Neuron (in vitro differentiated cells): ENCODE results near the gene YPEL3.
A peak's percentile ranks its signal among the peaks of the same experiment; 100 is the strongest.

Experiments
- H2AFZ ChIP-seq: one replicate; pipeline ENCODE4 v1.6.1; 2013; ENCODE audit warnings: low read depth, mild to moderate bottlenecking, inconsistent platforms, low read length, moderate library complexity
- H3K27me3 ChIP-seq: one replicate; pipeline ENCODE4 v1.6.1; 2013; ENCODE audit warnings: low read length; ENCODE audit not compliant: insufficient read depth
- H3K36me3 ChIP-seq: one replicate; pipeline ENCODE4 v1.6.1; 2013; ENCODE audit warnings: low read length; ENCODE audit not compliant: insufficient read depth
- H3K4me1 ChIP-seq: one replicate; pipeline ENCODE4 v1.6.1; 2013; ENCODE audit warnings: low read length; ENCODE audit not compliant: insufficient read depth
- H3K4me3 ChIP-seq: 2 replicates; pipeline ENCODE4 v1.5.1; 2013; ENCODE audit warnings: mild to moderate bottlenecking, low read length, moderate library complexity
- H3K9me3 ChIP-seq: one replicate; pipeline ENCODE4 v1.6.1; 2013; ENCODE audit warnings: low read length

YPEL3 gene

DNA sequence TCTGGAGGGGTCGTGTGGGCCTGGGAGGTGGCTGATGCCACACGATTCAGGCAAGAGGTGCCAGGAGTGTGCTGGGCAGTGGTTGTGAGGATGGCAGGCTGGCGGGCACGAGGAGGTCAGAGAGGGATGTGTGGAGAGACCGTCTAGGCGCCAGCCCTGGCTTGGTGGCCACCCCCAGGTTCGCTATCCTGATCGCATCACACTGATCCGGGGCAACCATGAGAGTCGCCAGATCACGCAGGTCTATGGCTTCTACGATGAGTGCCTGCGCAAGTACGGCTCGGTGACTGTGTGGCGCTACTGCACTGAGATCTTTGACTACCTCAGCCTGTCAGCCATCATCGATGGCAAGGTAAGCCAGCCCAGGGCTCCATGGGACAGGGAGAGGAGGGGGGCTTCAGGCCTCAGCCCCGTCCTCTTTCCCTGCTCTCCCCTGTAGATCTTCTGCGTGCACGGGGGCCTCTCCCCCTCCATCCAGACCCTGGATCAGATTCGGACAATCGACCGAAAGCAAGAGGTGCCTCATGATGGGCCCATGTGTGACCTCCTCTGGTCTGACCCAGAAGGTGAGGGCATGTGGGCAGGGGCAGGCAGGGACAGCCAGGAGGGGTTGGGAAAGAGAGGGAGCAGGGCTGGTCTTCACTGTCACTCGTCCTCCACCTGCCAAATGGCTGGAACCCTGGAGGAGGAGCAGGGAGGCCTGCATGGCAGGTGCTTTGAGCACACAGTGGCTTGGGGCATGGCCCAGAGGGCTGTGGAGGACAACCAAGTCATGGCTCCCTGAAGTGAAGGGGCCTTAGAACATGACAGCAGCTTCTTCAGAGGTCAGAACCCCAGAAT is 12.6 kb downstream of the YPEL3 start:
- Histone ChIP-seq H3K36me3 (peaks cover 66% of the 10 kb centered on the region), H3K9me3 (no peaks in the 10 kb centered on the region), H2AFZ (no peak overlapping the region), H3K4me3 (no peak overlapping the region), H3K27me3 (no peaks in the 10 kb centered on the region), H3K4me1 (no peaks in the 10 kb centered on the region)

DNA sequence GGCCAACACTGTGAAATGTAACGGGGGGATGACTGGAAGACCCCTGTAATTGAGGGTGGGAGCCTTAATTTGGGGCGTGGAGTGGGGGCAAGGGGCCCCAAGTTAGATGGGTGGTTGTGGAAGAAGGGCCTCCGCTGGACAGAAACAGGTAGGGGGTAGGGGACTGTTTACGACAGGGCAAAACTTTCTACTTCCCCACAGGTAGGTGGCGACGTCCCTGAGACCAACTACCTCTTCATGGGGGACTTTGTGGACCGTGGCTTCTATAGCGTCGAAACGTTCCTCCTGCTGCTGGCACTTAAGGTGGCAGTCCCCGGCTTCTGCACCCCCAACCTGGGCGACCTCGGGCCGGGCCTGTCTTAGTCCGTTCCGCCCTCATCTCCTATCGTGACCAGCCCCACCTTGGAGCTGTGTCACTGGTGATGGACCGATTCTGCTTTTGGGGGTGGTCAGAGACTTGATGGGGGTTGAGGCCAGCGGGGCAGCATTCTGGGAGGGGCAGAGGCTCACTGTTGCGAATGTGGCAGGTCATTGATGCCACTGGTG is 13.4 kb downstream of the YPEL3 start:
- Histone ChIP-seq H3K4me1 (peaks cover 1% of the 10 kb centered on the region), H3K36me3 (peaks cover 74% of the 10 kb centered on the region), H2AFZ (no peak overlapping the region), H3K9me3 (no peaks in the 10 kb centered on the region), H3K4me3 (no peak overlapping the region), H3K27me3 (no peaks in the 10 kb centered on the region)

DNA sequence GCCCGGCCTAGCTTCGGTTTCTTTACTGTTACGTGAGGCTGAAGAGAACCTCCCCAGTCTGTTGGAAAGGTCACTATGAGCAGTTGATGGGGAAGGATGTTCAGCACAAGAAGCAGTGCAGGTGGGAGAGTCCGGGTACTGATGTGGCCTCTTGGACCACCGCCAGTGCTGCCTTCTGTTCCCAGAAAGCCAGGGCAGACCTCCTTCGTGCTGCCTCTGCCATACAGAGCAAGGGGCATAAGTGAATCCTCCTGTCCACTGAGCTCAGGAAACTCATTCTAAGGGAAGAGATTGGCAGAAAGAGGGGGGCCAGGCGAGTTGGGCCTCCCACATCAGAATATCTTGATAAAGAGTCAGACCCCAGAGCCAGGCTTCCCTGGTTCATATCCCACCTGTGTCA is 16.5 kb downstream of the YPEL3 start:
- peaks cover 62% of the 10 kb centered on the region for H3K36me3 ChIP-seq
- H2AFZ ChIP-seq: no peak overlapping the region
- H3K9me3 ChIP-seq: no peaks in the 10 kb centered on the region
- peaks cover 17% of the 10 kb centered on the region for H3K4me1 ChIP-seq
- no peaks in the 10 kb centered on the region for H3K27me3 ChIP-seq
- no peak overlapping the region for H3K4me3 ChIP-seq

DNA sequence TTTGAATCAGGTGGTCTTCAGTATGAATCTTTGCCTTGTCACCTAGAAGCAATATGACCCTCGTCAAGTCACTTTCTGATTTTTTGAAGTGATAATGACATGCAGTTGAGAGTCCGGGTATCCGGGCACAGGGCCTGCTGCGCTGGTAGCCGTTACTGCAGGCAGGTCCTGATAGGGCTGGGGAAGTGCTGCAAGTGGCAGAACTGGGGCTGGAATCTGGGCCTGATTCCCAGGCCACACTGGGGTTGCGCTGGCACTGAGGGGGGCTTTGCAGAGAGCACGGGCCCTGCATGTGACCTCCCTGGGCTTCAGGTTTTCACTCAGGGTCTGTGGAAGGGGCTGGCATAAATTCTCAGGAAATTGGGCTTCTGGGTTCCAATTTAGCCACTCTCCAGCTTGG is 17.3 kb downstream of the YPEL3 start:
- peaks cover 55% of the 10 kb centered on the region for H3K36me3 ChIP-seq
- no peak overlapping the region for H2AFZ ChIP-seq

DNA sequence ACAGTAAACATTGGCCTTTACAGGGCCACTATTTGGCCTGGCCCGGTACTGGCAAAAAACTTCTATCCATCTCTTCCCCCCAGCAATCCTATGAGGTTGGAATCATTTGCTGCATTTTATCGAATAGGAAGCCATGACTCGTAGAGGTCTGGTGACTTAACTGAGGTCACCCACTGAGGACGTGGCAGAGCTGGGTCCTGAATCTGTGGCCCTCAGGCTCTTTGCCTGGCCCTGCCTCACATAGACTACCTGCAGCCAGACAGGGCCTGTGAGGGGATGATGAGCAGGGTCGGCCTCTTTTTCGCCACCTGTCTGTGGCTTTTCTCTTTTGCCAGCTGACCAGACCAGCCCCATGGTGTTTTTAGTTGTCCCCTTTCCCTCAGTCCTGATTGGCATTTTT is 18.4 kb downstream of the YPEL3 start:
- Histone ChIP-seq H3K4me3 (peak overlapping the region; percentile 84), H3K36me3 (peaks cover 44% of the 10 kb centered on the region)

More for the DNA sequence above, 17.3 kb downstream of the YPEL3 start:
- H3K4me1 ChIP-seq: peaks cover 17% of the 10 kb centered on the region
- H3K4me3 ChIP-seq: no peak overlapping the region
- no peaks in the 10 kb centered on the region for H3K9me3 ChIP-seq
- H3K27me3 ChIP-seq: no peaks in the 10 kb centered on the region

DNA sequence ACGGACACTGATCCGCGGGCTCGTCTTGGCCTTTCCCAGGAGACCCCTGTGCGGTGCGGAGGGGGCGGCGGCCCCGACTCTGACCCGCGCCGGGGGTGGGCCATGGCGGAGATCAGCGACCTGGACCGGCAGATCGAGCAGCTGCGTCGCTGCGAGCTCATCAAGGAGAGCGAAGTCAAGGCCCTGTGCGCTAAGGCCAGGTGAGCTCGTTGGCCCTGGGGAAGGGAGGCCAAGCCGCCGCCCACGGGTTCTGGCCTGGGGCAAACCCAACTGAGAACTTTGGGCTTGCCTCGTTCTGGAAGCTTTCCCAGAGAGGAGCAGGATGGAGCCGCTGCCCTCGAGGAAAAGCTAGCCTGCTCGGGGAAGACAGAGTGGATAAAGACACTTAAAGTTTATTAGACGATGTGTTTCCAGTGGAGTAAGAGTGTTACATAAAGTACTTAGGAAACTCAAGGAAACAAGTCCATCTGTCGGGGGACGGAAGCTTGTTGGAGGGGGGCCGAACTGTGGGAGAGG is 19.7 kb downstream of the YPEL3 start:
- Histone ChIP-seq H2AFZ (peak overlapping the region; percentile 71), H3K4me1 (peaks cover 17% of the 10 kb centered on the region), H3K27me3 (no peaks in the 10 kb centered on the region), H3K4me3 (peak overlapping the region; percentile 84), H3K36me3 (peaks cover 44% of the 10 kb centered on the region), H3K9me3 (no peaks in the 10 kb centered on the region)

More for the DNA sequence above, 18.4 kb downstream of the YPEL3 start:
- Histone ChIP-seq H2AFZ (no peak overlapping the region), H3K27me3 (no peaks in the 10 kb centered on the region), H3K9me3 (no peaks in the 10 kb centered on the region), H3K4me1 (peaks cover 17% of the 10 kb centered on the region)

DNA sequence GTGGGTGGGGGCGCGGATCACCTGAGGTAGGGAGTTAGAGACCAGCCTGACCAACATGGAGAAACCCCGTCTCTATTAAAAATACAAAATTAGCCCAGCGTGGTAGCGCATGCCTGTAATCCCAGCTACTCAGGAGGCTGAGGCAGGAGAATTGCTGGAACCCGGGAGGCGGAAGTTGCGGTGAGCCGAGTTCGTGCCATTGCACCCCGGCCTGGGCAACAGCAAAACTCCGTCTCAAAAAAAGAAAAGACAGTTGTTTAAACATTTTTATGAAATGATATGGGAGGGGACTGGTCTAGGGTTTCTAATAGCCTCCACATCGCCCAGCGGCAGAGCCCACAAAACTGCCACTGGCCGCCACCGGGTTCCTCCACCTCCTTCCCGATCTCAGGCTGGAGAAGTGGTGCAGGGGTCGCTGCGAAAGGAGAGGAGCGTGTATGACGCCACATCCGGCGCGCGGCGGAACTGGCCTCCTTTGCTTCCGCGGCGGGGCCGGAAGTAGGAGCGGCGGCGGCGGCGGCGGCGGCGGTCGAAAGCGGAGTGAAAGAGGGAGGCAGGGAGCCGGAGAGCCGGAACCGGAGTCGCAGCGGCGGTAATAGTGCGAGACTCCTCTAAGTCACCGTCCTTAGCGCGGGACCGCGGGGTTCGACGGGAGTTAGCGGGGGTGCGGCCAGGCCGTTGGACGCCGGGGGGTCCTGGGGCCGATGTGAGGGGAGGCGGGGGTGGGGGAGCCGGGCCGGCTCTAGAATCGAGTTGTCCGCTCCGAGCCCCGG is 20.3 kb downstream of the YPEL3 start, which contains the start of gene PPP4C:
Gene PPP4C, plus strand, starts transcription at position 492 of the 773 bp plus-strand sequence. CDS start 384 bp downstream, outside the sequence.
- H3K4me1 ChIP-seq: peaks cover 17% of the 10 kb centered on the region
- H2AFZ ChIP-seq: peak within 1 kb of the TSS; percentile 71
- peaks cover 38% of the 10 kb centered on the region for H3K36me3 ChIP-seq

DNA sequence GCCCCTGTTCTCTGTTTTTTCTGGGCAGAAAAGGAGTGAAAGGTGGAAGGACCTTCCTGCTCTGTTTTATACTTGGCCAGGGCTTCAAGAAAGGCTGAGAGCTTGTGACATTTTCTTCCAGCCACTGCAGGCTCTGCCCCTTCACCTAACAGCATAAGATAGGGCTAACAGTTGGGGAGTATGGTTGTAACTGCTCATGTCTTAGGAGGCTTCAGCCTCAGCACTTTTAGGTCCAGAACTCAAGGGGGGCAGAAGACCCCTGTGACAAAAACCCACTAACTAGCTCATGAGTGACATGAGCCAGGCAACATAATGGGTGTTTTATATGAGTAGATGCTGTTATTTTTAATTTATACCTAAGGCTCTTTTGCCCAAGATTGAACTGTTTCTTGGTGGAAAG is 25.5 kb downstream of the YPEL3 start:
- H2AFZ ChIP-seq: no peak overlapping the region
- H3K4me3 ChIP-seq: no peak overlapping the region
- H3K27me3 ChIP-seq: no peaks in the 10 kb centered on the region
- H3K9me3 ChIP-seq: no peaks in the 10 kb centered on the region
- H3K4me1 ChIP-seq: peaks cover 13% of the 10 kb centered on the region
- peaks cover 45% of the 10 kb centered on the region for H3K36me3 ChIP-seq

More for the DNA sequence above, 20.3 kb downstream of the YPEL3 start, which contains the start of gene PPP4C:
- no peaks in the 10 kb centered on the region for H3K27me3 ChIP-seq
- no peaks in the 10 kb centered on the region for H3K9me3 ChIP-seq
- peak within 1 kb of the TSS; percentile 84 for H3K4me3 ChIP-seq

DNA sequence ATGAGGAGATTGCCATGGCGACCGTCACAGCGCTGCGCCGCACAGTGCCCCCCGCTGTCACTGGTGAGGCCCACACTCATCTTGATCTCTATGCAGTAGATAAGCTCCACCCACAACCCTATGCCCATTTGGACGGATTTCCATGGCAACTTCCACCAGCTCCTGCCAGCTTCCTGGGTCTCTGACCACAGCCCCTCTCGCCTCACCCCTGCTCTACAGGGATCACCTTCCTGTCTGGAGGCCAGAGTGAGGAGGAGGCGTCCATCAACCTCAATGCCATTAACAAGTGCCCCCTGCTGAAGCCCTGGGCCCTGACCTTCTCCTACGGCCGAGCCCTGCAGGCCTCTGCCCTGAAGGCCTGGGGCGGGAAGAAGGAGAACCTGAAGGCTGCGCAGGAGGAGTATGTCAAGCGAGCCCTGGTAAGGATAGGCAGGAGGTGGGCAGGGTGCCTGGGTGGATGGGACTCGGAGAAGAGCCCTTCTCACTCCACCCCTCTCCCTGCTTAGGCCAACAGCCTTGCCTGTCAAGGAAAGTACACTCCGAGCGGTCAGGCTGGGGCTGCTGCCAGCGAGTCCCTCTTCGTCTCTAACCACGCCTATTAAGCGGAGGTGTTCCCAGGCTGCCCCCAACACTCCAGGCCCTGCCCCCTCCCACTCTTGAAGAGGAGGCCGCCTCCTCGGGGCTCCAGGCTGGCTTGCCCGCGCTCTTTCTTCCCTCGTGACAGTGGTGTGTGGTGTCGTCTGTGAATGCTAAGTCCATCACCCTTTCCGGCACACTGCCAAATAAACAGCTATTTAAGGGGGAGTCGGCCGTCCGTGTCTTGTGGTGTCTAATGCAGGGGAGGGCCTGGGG is 26.2 kb downstream of the YPEL3 start:
- Histone ChIP-seq H3K36me3 (peaks cover 45% of the 10 kb centered on the region), H3K4me3 (no peak overlapping the region), H3K27me3 (no peaks in the 10 kb centered on the region), H3K9me3 (no peaks in the 10 kb centered on the region), H2AFZ (no peak overlapping the region), H3K4me1 (peaks cover 11% of the 10 kb centered on the region)

DNA sequence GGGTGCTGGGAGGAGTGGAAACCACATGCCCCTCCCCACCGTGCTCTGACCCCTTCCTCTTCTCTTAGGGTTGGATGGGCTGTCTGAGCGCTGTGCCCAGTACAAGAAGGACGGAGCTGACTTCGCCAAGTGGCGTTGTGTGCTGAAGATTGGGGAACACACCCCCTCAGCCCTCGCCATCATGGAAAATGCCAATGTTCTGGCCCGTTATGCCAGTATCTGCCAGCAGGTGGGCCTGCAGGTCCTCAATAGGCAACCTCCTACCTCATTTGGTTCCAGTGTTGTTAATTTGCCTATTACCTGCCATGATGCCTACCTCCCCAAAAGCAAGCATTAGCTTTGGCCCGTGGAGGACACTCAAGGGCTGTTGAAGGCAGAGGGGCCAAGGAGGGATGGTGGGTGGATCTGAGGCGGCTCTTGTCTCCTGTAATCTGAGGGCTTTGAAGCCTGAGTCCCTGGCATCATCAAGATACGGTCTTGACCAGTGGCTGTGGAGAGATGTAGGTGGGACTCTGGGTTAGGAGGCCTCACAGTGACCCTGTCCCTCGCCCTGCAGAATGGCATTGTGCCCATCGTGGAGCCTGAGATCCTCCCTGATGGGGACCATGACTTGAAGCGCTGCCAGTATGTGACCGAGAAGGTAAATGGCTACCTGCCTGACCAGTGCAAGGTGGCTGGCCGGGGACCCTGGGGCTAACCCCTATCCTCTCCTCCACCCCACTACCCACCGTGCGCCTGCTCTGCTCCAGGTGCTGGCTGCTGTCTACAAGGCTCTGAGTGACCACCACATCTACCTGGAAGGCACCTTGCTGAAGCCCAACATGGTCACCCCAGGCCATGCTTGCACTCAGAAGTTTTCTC is 27.0 kb downstream of the YPEL3 start:
- H3K4me3 ChIP-seq: no peak overlapping the region
- H2AFZ ChIP-seq: no peak overlapping the region
- no peaks in the 10 kb centered on the region for H3K27me3 ChIP-seq
- H3K4me1 ChIP-seq: peaks cover 18% of the 10 kb centered on the region
- peaks cover 45% of the 10 kb centered on the region for H3K36me3 ChIP-seq
- no peaks in the 10 kb centered on the region for H3K9me3 ChIP-seq

DNA sequence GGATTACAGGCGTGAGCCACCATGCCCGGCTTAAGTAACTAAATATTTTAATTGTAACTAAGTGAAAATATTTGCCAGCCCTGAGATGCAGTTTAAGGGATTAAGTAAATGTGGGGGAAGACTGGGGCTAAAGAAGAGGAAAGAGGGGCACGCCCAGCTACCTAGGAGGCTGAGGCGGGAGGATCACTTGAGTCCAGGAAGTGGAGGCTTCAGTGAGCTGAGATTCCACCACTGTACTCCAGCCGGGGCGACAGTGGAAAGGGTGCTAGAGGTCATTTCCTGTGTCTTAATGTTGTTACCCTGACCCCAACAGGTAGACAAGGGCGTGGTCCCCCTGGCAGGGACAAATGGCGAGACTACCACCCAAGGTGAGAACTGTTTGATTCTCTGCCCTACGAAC is 27.7 kb downstream of the YPEL3 start:
- peaks cover 24% of the 10 kb centered on the region for H3K4me1 ChIP-seq
- H3K36me3 ChIP-seq: peaks cover 45% of the 10 kb centered on the region
- H3K9me3 ChIP-seq: no peaks in the 10 kb centered on the region
- no peak overlapping the region for H2AFZ ChIP-seq
- H3K4me3 ChIP-seq: no peak overlapping the region
- H3K27me3 ChIP-seq: no peaks in the 10 kb centered on the region

DNA sequence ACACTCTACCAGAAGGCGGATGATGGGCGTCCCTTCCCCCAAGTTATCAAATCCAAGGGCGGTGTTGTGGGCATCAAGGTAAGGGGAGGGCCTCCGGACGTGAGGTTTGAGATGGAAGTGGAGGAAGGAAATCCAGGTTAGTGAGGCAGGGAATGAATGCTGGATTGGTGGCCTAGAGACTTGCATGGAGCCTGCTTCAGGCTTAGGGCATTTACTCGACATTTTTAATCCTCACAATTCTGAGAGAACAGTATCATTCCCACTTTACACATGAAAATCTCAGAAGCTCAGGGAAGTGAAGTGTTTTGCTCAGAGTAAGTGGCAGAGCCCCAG is 28.5 kb downstream of the YPEL3 start:
- H3K27me3 ChIP-seq: no peaks in the 10 kb centered on the region
- H3K4me3 ChIP-seq: no peak overlapping the region
- peaks cover 24% of the 10 kb centered on the region for H3K4me1 ChIP-seq
- H3K9me3 ChIP-seq: no peaks in the 10 kb centered on the region
- peaks cover 45% of the 10 kb centered on the region for H3K36me3 ChIP-seq
- H2AFZ ChIP-seq: no peak overlapping the region
